K562 (cell line): ENCODE data around the gene COA3. TPM values are rescaled to one million over a fixed set of nuclear protein-coding genes. Genes with fewer than 3 reads are reported as not detected.

ENCODE experiments used
- BCL6 ChIP-seq: fragments of 250-450 bp; sonication (Bioruptor Pico); IDR thresholded peaks from 2 replicates; pipeline ENCODE4 v1.4.0; 2020
- CBX5 ChIP-seq: IDR thresholded peaks from 2 replicates; pipeline ENCODE4 v1.6.1; 2014; ENCODE audit warnings: low read depth, borderline replicate concordance
- CCNT2 ChIP-seq: IDR thresholded peaks from 2 replicates; pipeline ENCODE4 v1.6.1; 2011; ENCODE audit warnings: borderline replicate concordance, low read depth, mild to moderate bottlenecking, moderate library complexity, mixed read lengths, low read length; ENCODE audit not compliant: insufficient read length; ENCODE audit errors: extremely low read depth
- HMG20A ChIP-seq: fragments of 450-650 bp; formaldehyde crosslinking; conservative IDR thresholded peaks from 2 replicates; pipeline ENCODE4 v1.4.0; 2020; ENCODE audit warnings: mild to moderate bottlenecking, mixed read lengths
- LEF1 ChIP-seq: fragments of 450-650 bp; IDR thresholded peaks from 2 replicates; pipeline ENCODE4 v1.6.1; 2016; ENCODE audit warnings: mild to moderate bottlenecking
- NBN ChIP-seq: fragments of 450-650 bp; IDR thresholded peaks from 2 replicates; pipeline ENCODE4 v1.6.1; 2016; ENCODE audit warnings: low read depth, mild to moderate bottlenecking
- NFIC ChIP-seq: fragments of 450-650 bp; IDR thresholded peaks from 2 replicates; pipeline ENCODE4 v1.6.1; 2017; ENCODE audit warnings: mild to moderate bottlenecking, inconsistent platforms
- RCOR1 ChIP-seq, 2 experiments: IDR thresholded peaks; 2 replicates each; pipeline ENCODE4 v1.6.1; 2012; ENCODE audit warnings: low read depth in 2 of 2, low read length in 2 of 2, borderline replicate concordance in 1 of 2, improper control_type of control experiment in 1 of 2
- RFX5 ChIP-seq: IDR thresholded peaks from 2 replicates; pipeline ENCODE4 v1.6.1; 2011; ENCODE audit warnings: low read depth, mild to moderate bottlenecking, improper control_type of control experiment, low read length
- XRCC5 ChIP-seq: fragments of 200-400 bp; formaldehyde crosslinking; IDR thresholded peaks from 2 replicates; pipeline ENCODE4 v1.6.1; 2017; ENCODE audit warnings: low read depth, mild to moderate bottlenecking, low read length
- ZNF174 ChIP-seq: fragments of 250-450 bp; sonication (Bioruptor Pico); IDR thresholded peaks from 2 replicates; pipeline ENCODE4 v1.4.0; 2020; ENCODE audit warnings: mild to moderate bottlenecking
- ZNF253 ChIP-seq: fragments of 250-450 bp; sonication (Bioruptor Pico); conservative IDR thresholded peaks from 2 replicates; pipeline ENCODE4 v1.6.1; 2021; ENCODE audit warnings: mild to moderate bottlenecking
- ZNF79 ChIP-seq: fragments of 250-450 bp; sonication (Bioruptor Pico); IDR thresholded peaks from 2 replicates; pipeline ENCODE4 v1.4.0; 2020; ENCODE audit warnings: low read depth, mild to moderate bottlenecking, moderate library complexity
- ZNF830 ChIP-seq: fragments of 250-450 bp; sonication (Bioruptor Pico); IDR thresholded peaks from 2 replicates; pipeline ENCODE4 v1.5.0; 2021; ENCODE audit warnings: mild to moderate bottlenecking
- polyA plus RNA-seq, 8 experiments: library from polyadenylated mRNA; depleted of rRNA in 4 of 8; stranded (reverse) in 5 of 8; unstranded in 3 of 8; fragments of >200 nt; fragmentation: Nextera tagmentation in 2 of 8; fragmentation: Illumina TruSeq in 1 of 8; extraction: Ambion mirVana in 2 of 8; extraction: Trizol in 1 of 8; gene quantifications; 2 replicates each; pipeline versions ENCODE4 v1.2.1 to v1.2.3, GENCODE V29; 2011 to 2014; ENCODE audit warnings: inconsistent platforms in 1 of 8, missing spikeins in 1 of 8
- total RNA-seq, 7 experiments: library from RNA; depleted of rRNA in 6 of 7; stranded (reverse); fragments of >200 nt in 6 of 7; fragmentation: Illumina TruSeq in 2 of 7; extraction: Trizol in 2 of 7; gene quantifications; 2 replicates each; pipeline versions ENCODE4 v1.2.1 to v1.2.3, GENCODE V29; 2011 to 2021; ENCODE audit warnings: low replicate concordance in 1 of 7
- TF ChIP-seq, protein P1 (sequence below): fragments of 450-650 bp; conservative IDR thresholded peaks from 2 replicates; pipeline ENCODE4 v1.6.1; 2016; ENCODE audit warnings: missing genetic modification characterization, low read depth, mild to moderate bottlenecking, missing compliant biosample characterization, moderate library complexity
- TF ChIP-seq, protein P2 (sequence below): fragments of 250-450 bp; sonication (Bioruptor Pico); IDR thresholded peaks from 2 replicates; pipeline ENCODE4 v1.8.0; 2022; ENCODE audit warnings: moderate library complexity, mild to moderate bottlenecking, inconsistent platforms
- TF ChIP-seq, protein P3 (sequence below), 2 experiments: fragments of 250-450 bp in 1 of 2; fragments of 450-650 bp in 1 of 2; sonication (Bioruptor Pico) in 1 of 2; IDR thresholded peaks; 2 replicates each; pipeline versions ENCODE4 v1.6.1 to v1.8.0; 2016 to 2021; ENCODE audit warnings: mild to moderate bottlenecking in 2 of 2, moderate library complexity in 2 of 2, missing compliant biosample characterization in 1 of 2, missing genetic modification characterization in 1 of 2
- TF ChIP-seq, protein P4 (sequence below): fragments of 450-650 bp; IDR thresholded peaks from 2 replicates; pipeline ENCODE4 v1.6.1; 2017; ENCODE audit warnings: mild to moderate bottlenecking, moderate library complexity
- TF ChIP-seq, protein P5 (sequence below): fragments of 250-450 bp; sonication (Bioruptor Pico); IDR thresholded peaks from 2 replicates; pipeline ENCODE4 v1.5.0; 2021
- TF ChIP-seq, protein P6 (sequence below): sonication (generic); formaldehyde crosslinking; IDR thresholded peaks from 2 replicates; pipeline ENCODE4 v1.8.0; 2022; ENCODE audit warnings: missing genetic modification reagents, mild to moderate bottlenecking, moderate library complexity, borderline replicate concordance
- TF ChIP-seq, protein P7 (sequence below): fragments of 200-800 bp; sonication (Bioruptor generic); IDR thresholded peaks from 2 replicates; pipeline ENCODE4 v1.6.1; 2017; ENCODE audit warnings: missing genetic modification characterization, missing compliant biosample characterization

The COA3 gene
- total and polyA plus RNA-seq, 9 of the 15 experiments (the other 6 are each of a cell fraction or from before 2014, with no cell fraction given): 49.6 to 153 (median 61.4) TPM

DNA sequence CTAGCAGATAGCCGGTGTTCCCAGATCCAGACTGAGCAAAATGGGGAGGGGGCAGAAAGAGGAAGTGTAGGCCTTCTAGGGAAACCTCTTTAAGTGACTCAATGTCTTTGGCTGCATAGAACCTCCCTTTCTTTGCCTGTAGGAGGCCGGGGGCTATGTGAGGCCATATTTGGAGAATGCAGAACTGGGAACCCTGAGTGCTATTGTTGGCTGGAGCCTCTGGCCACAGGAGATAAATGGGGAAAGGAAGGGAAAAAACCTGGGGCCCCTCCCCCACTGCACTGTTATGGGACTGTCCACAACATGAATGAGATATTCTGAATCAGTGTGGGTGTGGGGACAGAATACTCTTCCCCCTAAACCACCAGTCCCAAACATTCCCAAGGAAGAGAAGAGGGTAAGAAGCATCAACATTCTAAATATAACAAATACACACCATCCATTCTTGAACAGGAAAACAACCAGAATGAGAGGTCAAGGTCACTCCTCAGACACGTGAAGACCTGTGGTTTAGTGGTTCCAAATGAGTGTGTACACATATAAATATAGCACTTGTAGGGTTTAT lies 22.9 kb downstream of the COA3 start (continued):
- TF ChIP-seq RCOR1 (IDR thresholded peaks at IDR 0.05; ENCODE audit: borderline replicate concordance in 1 of 2, low read depth in 2 of 2, low read length in 2 of 2) (peak; percentile 40 to 65; a peak in 2 of 4 replicates), NFIC (peak; percentile 22; the same call in 1 of the 2 replicates), ZNF174 (no peak), HMG20A (CRISPR knock-in tag) (no peak), CBX5 (no peak), ZNF79 (CRISPR knock-in tag) (no peak), BCL6 (CRISPR knock-in tag) (no peak), ZNF830 (CRISPR knock-in tag) (no peak), NBN (no peak), XRCC5 (no peak), LEF1 (peak; percentile 92), ZNF253 (CRISPR knock-in tag) (no peak), RFX5 (no peak), CCNT2 (no peak)
- TF ChIP-seq, protein P1, sequence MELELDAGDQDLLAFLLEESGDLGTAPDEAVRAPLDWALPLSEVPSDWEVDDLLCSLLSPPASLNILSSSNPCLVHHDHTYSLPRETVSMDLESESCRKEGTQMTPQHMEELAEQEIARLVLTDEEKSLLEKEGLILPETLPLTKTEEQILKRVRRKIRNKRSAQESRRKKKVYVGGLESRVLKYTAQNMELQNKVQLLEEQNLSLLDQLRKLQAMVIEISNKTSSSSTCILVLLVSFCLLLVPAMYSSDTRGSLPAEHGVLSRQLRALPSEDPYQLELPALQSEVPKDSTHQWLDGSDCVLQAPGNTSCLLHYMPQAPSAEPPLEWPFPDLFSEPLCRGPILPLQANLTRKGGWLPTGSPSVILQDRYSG (tag): no peak
- TF ChIP-seq, protein P2, sequence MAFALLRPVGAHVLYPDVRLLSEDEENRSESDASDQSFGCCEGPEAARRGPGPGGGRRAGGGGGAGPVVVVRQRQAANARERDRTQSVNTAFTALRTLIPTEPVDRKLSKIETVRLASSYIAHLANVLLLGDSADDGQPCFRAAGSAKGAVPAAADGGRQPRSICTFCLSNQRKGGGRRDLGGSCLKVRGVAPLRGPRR (CRISPR knock-in tag): no peak
- TF ChIP-seq, protein P3, sequence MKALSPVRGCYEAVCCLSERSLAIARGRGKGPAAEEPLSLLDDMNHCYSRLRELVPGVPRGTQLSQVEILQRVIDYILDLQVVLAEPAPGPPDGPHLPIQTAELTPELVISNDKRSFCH (CRISPR knock-in tag; IDR thresholded peaks at IDR 0.05): no peak
- TF ChIP-seq, protein P3 (tag; IDR thresholded peaks at IDR 0.05): no peak
- TF ChIP-seq, protein P4, sequence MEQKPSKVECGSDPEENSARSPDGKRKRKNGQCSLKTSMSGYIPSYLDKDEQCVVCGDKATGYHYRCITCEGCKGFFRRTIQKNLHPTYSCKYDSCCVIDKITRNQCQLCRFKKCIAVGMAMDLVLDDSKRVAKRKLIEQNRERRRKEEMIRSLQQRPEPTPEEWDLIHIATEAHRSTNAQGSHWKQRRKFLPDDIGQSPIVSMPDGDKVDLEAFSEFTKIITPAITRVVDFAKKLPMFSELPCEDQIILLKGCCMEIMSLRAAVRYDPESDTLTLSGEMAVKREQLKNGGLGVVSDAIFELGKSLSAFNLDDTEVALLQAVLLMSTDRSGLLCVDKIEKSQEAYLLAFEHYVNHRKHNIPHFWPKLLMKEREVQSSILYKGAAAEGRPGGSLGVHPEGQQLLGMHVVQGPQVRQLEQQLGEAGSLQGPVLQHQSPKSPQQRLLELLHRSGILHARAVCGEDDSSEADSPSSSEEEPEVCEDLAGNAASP: no peak
- TF ChIP-seq, protein P5, sequence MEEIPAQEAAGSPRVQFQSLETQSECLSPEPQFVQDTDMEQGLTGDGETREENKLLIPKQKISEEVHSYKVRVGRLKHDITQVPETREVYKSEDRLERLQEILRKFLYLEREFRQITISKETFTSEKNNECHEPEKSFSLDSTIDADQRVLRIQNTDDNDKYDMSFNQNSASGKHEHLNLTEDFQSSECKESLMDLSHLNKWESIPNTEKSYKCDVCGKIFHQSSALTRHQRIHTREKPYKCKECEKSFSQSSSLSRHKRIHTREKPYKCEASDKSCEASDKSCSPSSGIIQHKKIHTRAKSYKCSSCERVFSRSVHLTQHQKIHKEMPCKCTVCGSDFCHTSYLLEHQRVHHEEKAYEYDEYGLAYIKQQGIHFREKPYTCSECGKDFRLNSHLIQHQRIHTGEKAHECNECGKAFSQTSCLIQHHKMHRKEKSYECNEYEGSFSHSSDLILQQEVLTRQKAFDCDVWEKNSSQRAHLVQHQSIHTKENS: no peak
- TF ChIP-seq, protein P6, sequence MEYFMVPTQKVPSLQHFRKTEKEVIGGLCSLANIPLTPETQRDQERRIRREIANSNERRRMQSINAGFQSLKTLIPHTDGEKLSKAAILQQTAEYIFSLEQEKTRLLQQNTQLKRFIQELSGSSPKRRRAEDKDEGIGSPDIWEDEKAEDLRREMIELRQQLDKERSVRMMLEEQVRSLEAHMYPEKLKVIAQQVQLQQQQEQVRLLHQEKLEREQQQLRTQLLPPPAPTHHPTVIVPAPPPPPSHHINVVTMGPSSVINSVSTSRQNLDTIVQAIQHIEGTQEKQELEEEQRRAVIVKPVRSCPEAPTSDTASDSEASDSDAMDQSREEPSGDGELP (CRISPR knock-in tag): no peak
- TF ChIP-seq, protein P7, sequence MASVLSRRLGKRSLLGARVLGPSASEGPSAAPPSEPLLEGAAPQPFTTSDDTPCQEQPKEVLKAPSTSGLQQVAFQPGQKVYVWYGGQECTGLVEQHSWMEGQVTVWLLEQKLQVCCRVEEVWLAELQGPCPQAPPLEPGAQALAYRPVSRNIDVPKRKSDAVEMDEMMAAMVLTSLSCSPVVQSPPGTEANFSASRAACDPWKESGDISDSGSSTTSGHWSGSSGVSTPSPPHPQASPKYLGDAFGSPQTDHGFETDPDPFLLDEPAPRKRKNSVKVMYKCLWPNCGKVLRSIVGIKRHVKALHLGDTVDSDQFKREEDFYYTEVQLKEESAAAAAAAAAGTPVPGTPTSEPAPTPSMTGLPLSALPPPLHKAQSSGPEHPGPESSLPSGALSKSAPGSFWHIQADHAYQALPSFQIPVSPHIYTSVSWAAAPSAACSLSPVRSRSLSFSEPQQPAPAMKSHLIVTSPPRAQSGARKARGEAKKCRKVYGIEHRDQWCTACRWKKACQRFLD (CRISPR knock-in tag): no peak
